ENCODE data around the gene FCGR3B.
"Not testable (repeated sequence)": the region's sequence is repeated elsewhere in the genome, so short reads cannot be mapped to it uniquely, and the experiment has no call there.

Gene FCGR3B

DNA sequence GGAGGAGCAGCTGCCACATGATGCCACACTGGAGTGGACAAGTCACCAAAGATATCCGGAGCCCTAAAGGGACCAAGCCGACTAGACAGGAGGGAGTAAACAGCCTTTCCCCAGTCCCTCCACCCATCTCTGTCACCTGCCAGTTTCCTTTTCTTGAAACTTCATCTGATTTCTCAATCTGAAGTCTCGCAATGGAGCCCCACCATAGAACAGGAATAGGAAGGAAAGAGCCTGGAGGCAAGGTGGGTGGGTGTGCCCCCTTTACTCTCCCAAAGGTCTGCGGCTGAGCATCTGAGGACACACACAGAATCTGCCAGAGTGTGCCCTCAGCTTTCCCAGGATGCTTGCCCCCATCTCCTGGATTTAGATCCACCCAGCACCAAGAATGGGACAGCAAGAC lies at the start of gene FCGR3B:
Gene FCGR3B, minus strand, starts transcription at position 101 of the 400 bp plus-strand sequence. Its CDS starts 82 bp downstream, at position 19.
- TF ChIP-seq, protein P1, sequence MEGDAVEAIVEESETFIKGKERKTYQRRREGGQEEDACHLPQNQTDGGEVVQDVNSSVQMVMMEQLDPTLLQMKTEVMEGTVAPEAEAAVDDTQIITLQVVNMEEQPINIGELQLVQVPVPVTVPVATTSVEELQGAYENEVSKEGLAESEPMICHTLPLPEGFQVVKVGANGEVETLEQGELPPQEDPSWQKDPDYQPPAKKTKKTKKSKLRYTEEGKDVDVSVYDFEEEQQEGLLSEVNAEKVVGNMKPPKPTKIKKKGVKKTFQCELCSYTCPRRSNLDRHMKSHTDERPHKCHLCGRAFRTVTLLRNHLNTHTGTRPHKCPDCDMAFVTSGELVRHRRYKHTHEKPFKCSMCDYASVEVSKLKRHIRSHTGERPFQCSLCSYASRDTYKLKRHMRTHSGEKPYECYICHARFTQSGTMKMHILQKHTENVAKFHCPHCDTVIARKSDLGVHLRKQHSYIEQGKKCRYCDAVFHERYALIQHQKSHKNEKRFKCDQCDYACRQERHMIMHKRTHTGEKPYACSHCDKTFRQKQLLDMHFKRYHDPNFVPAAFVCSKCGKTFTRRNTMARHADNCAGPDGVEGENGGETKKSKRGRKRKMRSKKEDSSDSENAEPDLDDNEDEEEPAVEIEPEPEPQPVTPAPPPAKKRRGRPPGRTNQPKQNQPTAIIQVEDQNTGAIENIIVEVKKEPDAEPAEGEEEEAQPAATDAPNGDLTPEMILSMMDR (IDR thresholded peaks at IDR 0.05; ENCODE audit: poor library complexity, severe bottlenecking) = no peak
- Histone ChIP-seq H3K36me3 (ENCODE audit: low read depth) (no peaks in the 10 kb centered on the region), H3K4me3 (ENCODE audit: severe bottlenecking) (no peak within 1 kb of the TSS), H3K27ac (ENCODE audit: poor library complexity, severe bottlenecking) (no peak within 1 kb of the TSS), H3K27me3 (ENCODE audit: insufficient read depth, poor library complexity, severe bottlenecking) (no peaks in the 10 kb centered on the region), H3K9me3 (ENCODE audit: severe bottlenecking) (no peaks in the 10 kb centered on the region), H3K4me1 (ENCODE audit: insufficient read depth, poor library complexity, severe bottlenecking) (no peaks in the 10 kb centered on the region)
- ATAC-seq (ENCODE audit: low read depth) = no peak
- DNase-seq (ENCODE audit: low spot score) = no peak

DNA sequence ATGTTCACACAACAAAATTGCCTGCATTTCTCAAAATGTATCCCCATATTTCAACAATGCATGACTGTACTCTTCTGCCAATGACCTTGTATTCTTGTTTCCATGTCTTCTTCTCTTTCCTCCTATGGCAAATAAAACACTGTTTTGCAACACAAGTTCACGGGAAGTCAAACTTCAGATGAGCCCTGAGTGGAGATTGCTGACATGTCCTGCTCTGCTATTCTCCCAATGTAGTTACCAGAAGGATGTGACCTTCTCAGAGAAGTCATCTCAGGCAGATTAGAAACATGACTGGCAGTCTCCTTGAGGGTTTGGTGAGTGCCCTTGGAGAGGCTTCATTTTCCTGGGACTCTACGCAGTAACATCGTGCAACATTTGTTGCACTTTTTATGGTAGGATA lies 47.5 kb upstream of the FCGR3B start:
- DNase-seq (ENCODE audit: low spot score) = no peak
- no peak for ATAC-seq (ENCODE audit: low read depth)
- TF ChIP-seq, protein P1 (IDR thresholded peaks at IDR 0.05; ENCODE audit: poor library complexity, severe bottlenecking) = no peak
- H3K36me3 ChIP-seq (ENCODE audit: low read depth) = no peaks in the 10 kb centered on the region
- H3K4me3 ChIP-seq (ENCODE audit: severe bottlenecking) = no peak overlapping the region
- no peak overlapping the region for H3K27ac ChIP-seq (ENCODE audit: poor library complexity, severe bottlenecking)
- H3K27me3 ChIP-seq (ENCODE audit: insufficient read depth, poor library complexity, severe bottlenecking) = no peaks in the 10 kb centered on the region
- no peaks in the 10 kb centered on the region for H3K9me3 ChIP-seq (ENCODE audit: severe bottlenecking)
- no peaks in the 10 kb centered on the region for H3K4me1 ChIP-seq (ENCODE audit: insufficient read depth, poor library complexity, severe bottlenecking)

DNA sequence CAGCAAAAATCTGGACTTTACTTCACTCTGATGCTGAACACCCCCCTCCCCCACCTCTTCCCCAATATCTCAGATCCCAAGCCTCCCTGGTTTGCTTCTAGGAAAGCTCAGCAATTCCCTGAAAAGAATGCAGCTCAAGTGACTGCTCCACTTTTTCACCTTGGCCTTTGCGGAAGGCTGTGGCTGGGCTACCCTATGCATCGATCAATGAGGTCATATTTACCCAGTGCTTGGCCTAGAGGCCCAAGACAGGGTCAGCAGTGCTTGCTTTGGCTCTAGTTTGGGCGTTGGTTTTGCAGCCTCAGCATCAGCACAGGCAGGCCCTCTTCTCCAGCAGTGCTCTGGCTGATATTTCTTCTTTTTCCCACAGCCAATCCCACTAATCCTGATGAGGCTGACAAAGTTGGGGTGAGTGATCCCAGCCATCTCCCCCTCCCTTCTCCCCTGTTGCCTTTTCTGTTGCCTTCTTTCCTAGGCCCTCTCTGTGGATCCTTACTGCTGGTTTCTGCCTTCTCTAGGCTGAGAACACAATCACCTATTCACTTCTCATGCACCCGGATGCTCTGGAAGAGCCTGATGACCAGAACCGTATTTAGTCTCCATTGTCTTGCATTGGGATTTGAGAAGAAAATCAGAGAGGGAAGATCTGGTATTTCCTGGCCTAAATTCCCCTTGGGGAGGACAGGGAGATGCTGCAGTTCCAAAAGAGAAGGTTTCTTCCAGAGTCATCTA lies 46.1 kb upstream of the FCGR3B start:
- TF ChIP-seq, protein P1 (IDR thresholded peaks at IDR 0.05; ENCODE audit: poor library complexity, severe bottlenecking) = no peak
- Histone ChIP-seq H3K36me3 (ENCODE audit: low read depth) (no peaks in the 10 kb centered on the region), H3K4me3 (ENCODE audit: severe bottlenecking) (no peak overlapping the region), H3K9me3 (ENCODE audit: severe bottlenecking) (no peaks in the 10 kb centered on the region), H3K27ac (ENCODE audit: poor library complexity, severe bottlenecking) (no peak overlapping the region), H3K27me3 (ENCODE audit: insufficient read depth, poor library complexity, severe bottlenecking) (no peaks in the 10 kb centered on the region), H3K4me1 (ENCODE audit: insufficient read depth, poor library complexity, severe bottlenecking) (no peaks in the 10 kb centered on the region)
- no peak for DNase-seq (ENCODE audit: low spot score)
- ATAC-seq (ENCODE audit: low read depth) = no peak

DNA sequence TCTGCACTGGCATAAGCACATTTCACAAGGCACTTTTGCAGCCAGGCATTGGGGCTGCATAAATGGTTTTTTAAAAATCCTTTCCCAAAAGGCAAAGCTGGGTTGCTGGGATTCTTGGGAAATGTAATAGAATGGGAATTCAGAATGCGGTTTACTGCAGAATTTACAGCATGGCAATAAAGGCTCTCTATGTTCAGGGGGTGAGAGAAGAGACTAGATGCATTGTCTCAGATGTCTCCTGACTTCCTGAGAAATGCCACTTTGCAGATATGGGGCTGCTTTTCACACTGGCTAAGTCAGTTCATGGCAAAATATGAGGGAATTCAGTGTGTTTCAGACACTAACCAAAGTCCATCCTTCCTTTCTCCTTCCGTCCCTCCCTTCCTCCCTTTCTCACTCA lies 45.5 kb upstream of the FCGR3B start:
- Histone ChIP-seq H3K9me3 (ENCODE audit: severe bottlenecking) (no peaks in the 10 kb centered on the region), H3K4me1 (ENCODE audit: insufficient read depth, poor library complexity, severe bottlenecking) (no peaks in the 10 kb centered on the region), H3K36me3 (ENCODE audit: low read depth) (no peaks in the 10 kb centered on the region), H3K27ac (ENCODE audit: poor library complexity, severe bottlenecking) (no peak overlapping the region), H3K27me3 (ENCODE audit: insufficient read depth, poor library complexity, severe bottlenecking) (no peaks in the 10 kb centered on the region), H3K4me3 (ENCODE audit: severe bottlenecking) (no peak overlapping the region)
- DNase-seq (ENCODE audit: low spot score) (no peak), ATAC-seq (ENCODE audit: low read depth) (no peak)
- TF ChIP-seq, protein P1 (IDR thresholded peaks at IDR 0.05; ENCODE audit: poor library complexity, severe bottlenecking) = no peak

DNA sequence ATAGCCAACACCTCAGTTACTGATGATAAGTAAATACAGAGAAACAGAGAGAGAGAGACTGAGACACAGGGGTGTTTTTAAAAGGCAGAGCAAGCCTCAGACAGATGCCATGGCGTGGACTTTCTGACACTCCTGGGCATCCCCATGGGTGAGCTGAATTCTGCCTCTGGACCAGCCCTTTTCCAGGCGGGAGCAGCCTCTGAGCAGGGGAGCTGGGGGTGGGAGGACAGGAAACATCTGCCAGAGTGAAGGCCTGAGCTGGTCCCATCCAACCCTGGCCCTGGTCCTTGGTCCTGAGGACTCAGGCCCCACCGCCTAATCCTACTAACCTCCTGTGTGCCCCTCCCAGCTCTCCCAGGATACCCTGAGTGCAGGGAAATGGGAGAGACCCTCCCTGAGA lies 43.9 kb upstream of the FCGR3B start:
- not testable (repeated sequence) for ATAC-seq (ENCODE audit: low read depth); DNase-seq (ENCODE audit: low spot score); H3K4me1 ChIP-seq (ENCODE audit: insufficient read depth, poor library complexity, severe bottlenecking); H3K36me3 ChIP-seq (ENCODE audit: low read depth); H3K4me3 ChIP-seq (ENCODE audit: severe bottlenecking); H3K27ac ChIP-seq (ENCODE audit: poor library complexity, severe bottlenecking); H3K27me3 ChIP-seq (ENCODE audit: insufficient read depth, poor library complexity, severe bottlenecking); H3K9me3 ChIP-seq (ENCODE audit: severe bottlenecking)

DNA sequence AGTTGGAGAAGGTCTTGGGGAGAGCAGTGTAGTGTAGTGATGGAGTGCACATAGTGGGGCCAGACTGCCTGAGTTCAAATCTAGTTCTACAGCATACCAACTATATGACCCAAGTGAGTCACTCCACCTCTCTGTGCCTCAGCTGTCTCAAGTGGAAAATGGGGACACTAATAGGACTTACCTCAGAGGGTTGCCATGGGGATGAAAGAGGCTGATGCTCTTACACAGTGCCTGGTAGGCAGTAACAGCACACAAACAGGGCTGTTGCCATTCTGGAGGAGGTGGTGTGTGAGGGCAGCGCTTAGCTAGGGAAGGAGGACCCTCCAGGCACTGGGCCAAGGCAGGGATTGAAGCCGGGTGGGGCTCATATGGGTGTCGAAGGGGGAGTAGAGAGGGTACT lies 43.5 kb upstream of the FCGR3B start:
- H3K36me3 ChIP-seq (ENCODE audit: low read depth); ATAC-seq (ENCODE audit: low read depth); H3K27ac ChIP-seq (ENCODE audit: poor library complexity, severe bottlenecking); H3K9me3 ChIP-seq (ENCODE audit: severe bottlenecking); DNase-seq (ENCODE audit: low spot score); H3K4me3 ChIP-seq (ENCODE audit: severe bottlenecking); H3K4me1 ChIP-seq (ENCODE audit: insufficient read depth, poor library complexity, severe bottlenecking); H3K27me3 ChIP-seq (ENCODE audit: insufficient read depth, poor library complexity, severe bottlenecking): not testable (repeated sequence)

DNA sequence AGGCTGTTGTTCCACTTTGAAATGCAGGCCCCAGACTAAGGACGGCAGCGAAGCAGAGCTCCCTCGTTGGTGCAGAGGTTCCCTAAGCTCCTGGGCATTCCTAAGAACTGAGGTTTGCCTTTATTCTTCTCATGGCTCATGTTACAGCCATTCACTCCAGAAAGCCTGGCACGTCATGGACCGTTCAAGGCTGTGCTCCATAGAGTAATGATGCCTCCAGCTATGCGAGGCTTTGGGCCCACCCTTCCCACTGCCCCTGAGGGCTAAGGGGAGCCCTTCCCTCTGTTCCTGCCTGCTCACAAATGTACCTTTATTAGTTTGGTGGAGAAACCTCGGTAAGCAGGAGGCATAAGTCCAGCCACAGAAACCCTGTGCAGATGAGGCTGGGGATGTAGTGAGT lies 42.5 kb upstream of the FCGR3B start:
- H3K9me3 ChIP-seq (ENCODE audit: severe bottlenecking); DNase-seq (ENCODE audit: low spot score); ATAC-seq (ENCODE audit: low read depth); H3K27me3 ChIP-seq (ENCODE audit: insufficient read depth, poor library complexity, severe bottlenecking); H3K27ac ChIP-seq (ENCODE audit: poor library complexity, severe bottlenecking); H3K4me1 ChIP-seq (ENCODE audit: insufficient read depth, poor library complexity, severe bottlenecking); H3K4me3 ChIP-seq (ENCODE audit: severe bottlenecking); H3K36me3 ChIP-seq (ENCODE audit: low read depth): not testable (repeated sequence)
